HG03025 (cell line): Measurements from ENCODE around the gene ATIC.

Experiments used
- ATAC-seq: cut with Tn5 transposase; IDR thresholded peaks from one replicate; pipeline ENCODE4 v1.9.1; 2021; ENCODE audit warnings: mild to moderate bottlenecking, moderate library complexity; ENCODE audit not compliant: unreplicated experiment, low FRiP score

ATIC gene

GRCh38 chr2:215314896-215315295 lies 3.0 kb downstream of the ATIC start:
- ATAC-seq, result no peak

- ATAC-seq, result no peak
Measured at GRCh38 chr2:215315301-215315700, 3.4 kb downstream of the ATIC start.

DNA sequence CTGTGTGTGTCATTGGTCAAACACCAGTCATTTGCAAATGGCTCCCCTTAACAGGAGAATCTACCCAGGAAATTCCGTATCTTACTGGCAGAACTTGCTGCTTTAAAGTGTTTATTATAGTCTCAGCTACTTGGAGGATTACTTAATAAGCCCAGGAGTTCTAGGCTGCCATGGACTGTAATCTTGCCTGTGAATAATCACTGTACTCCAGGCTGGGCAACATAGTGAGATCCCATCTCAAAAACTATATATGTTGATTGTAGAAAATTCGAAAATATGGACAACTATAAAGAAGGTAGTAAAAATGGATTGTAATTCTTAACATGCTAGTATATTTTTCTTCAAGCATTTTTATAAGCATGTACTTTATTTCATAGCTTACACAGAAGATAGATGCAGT lies 4.5 kb downstream of the ATIC start:
- no peak for ATAC-seq

GRCh38 chr2:215319500-215319899 lies 7.6 kb downstream of the ATIC start:
- ATAC-seq, result no peak

DNA sequence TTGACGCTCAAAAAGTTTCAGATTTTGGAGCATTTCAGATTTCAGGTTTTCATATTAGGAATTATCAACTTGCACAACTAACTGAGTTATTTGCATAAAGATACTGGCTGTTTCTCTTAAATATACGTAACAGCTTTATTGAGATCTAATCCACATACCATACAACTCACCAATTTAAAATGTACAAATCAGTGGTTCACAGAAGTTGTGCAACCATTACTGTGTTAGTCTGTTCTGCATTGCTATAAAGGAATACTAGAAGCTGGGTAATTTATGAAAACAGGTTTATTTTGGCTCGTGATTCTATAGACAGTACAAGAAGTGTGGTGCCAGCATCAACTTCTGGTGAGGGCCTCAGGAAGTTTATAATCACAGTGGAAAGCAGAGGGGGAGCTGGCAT lies 8.2 kb downstream of the ATIC start:
- ATAC-seq, result no peak

GRCh38 chr2:215320679-215321078 lies 8.8 kb downstream of the ATIC start:
- ATAC-seq, result no peak

- ATAC-seq, result no peak
Measured at GRCh38 chr2:215324811-215325210, 13.0 kb downstream of the ATIC start.

- ATAC-seq, result no peak
Measured at GRCh38 chr2:215328066-215328465, 16.2 kb downstream of the ATIC start.

- ATAC-seq, result no peak
Measured at GRCh38 chr2:215332872-215333595, 21.2 kb downstream of the ATIC start.

DNA sequence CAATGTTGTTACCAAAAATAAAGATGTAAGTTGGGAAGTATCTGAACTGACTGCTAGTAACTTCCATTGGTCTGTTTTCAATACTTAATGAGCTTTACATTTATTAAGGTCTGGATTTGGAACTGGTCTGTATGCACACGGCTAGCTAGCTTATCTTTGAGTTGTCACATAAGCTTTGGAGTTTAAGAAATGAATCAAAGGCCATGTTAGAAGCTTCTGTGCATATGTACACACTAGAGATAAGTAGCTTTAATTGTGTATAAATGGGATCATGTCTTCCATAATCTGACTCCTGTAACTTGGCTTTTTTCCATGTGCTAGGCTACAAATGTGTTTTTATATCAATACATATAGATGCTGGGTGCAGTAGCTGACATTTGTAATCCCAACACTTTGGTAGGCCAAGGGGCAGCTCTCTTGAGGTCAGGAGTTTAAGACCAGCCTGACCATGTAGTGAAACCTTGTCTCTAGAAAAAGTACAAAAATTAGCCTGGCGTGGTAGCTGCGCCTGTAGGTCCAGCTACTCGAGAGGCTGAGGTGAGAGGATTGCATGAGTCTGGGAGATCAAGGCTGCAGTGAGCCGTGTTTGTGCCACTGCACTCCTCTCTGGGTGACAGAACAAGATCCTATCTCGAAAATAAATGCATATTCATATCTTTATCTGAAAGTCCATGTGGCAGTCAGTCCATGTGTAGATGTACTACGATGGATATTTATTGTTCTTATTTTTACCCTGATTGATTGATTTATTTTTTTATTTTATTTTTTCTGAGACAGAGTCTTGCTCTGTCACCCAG lies 27.2 kb downstream of the ATIC start:
- no peak for ATAC-seq

GRCh38 chr2:215347878-215348277 lies 36.0 kb downstream of the ATIC start:
- no peak for ATAC-seq

DNA sequence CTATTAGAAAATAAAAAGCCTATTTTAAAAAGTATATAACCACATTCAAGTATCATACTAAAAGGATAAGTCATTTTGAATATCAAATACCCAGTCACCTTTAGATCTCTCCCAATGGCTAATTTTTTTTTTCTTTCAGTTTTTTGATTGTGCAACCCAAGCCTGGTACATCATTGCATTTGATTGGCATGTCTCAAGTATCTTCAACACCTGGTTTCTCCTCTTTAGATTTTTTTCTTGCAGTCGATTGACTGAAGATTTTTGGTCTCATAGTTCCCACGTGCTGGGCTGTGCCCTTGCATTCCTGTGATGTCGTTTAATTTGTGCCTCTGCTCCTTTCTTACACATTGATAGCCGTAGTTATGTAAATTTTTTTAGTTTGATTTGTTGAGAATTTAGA lies 40.7 kb downstream of the ATIC start:
- ATAC-seq, result no peak

DNA sequence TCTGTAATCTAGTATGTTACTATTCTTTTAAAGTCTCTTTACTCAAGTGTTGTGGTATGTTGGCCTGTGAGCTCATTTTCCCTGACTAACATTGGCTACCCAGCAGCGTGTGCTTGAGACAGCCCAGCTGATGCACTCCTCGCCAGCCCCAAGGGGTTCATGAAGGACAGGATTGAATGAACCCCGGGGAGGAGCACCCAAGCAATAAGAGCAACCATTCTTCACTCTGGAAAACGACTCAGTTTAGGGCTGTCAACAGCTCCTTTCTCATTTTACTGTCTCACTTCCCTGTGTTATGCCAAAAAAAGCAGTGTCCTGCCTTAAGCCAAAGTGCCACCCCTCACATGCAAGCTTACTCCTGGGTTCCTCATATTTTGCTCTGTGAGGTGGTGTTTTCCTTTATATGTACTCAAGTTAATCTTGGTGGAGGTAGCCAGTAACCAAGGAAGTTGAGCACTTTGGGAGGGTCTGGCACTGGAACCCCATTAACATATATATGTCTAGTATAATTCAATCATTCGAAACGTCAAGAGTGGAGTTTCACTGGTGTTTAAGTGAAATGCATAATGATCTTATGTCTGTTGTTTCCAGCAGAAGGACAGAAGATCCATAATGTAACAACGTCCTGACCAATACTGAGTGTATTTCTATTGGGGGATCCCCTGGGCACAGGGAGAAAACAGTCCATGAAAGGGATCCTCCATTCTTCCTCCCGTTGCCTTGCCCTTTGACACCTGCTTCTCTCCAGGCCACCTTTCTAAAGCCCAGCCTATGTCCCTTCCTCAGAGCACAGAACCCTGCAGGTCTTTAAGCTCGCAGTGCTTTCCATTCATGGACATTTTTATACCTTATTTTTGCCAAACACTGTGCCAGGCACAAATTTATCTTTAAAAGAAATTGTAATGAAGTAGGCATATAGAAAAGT lies 43.2 kb downstream of the ATIC start:
- no peak for ATAC-seq

- ATAC-seq, result no peak
Measured at GRCh38 chr2:215355801-215356200, 43.9 kb downstream of the ATIC start.

GRCh38 chr2:215356334-215356947 lies 44.6 kb downstream of the ATIC start:
- no peak for ATAC-seq

DNA sequence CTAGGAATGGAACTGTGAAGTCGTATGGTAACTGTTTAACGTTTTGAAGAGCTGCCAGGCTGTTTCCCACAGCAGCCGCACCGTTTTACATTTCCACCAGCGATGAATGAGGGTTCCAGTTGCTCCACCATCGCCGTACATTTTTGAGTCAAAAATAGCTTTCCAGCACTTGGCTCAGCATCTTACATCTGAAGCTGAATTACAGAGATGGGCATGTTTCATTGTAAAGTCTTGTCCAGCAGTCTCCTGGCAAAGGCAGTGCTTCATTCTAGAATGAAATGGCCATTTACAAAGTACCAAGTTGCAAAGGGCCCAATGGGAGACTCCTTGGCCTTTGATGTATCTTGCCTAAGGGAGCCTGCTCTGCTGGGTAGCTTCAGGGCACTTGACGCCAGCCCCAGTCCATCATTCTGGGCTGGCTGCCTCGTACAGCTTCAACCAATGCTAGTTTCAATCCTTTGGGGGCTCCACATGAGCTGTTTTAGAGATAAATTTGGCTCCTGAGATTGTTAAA lies 45.1 kb downstream of the ATIC start:
- no peak for ATAC-seq

DNA sequence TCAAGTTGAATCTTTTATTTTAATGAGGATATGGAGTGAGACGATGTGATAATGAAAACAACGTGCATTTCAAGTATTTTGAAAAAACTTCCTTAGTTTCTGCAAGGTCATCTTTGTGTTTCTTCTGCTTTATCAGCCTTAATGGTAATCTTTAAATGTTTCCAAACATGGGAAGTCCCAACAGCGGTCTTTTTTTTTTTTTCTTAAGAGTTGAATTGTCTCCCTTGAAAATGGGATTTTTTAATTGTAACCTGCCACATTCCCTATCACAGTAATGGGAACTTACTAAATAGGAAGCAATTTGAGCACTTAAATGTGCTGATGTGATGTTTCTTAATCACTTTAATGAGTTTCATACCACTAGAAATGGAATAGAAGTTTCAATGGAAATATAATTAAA lies 45.8 kb downstream of the ATIC start:
- ATAC-seq, result no peak

- no peak for ATAC-seq
Measured at GRCh38 chr2:215358312-215358845, 46.5 kb downstream of the ATIC start.

GRCh38 chr2:215358891-215359575 lies 47.2 kb downstream of the ATIC start:
- ATAC-seq, result no peak

DNA sequence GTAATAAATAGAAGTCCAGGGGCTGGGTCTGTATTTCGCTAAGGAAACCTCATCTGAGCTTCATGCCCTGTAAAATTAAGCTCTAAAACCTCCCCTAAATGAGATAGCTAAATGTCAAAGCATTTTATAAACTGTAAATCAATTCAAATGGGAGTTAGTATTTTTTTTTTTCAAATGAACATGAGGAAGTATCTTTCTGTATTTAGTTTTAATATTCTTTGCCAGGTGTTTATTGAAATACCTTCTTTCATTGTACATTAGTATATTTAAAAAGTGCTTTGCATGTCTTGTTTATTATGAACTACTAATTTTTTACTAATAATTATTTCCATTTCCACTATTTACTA lies 47.7 kb downstream of the ATIC start:
- ATAC-seq, result no peak
